NCI-H2029 (cell line): ENCODE measurements around the gene ZNF445.
"Not testable (repeated sequence)": the region's sequence is repeated elsewhere in the genome, so short reads cannot be mapped to it uniquely, and the experiment has no call there.

Experiments used
- DNase-seq: peaks from one replicate; lab custom pipeline; 2025; lab: John Stamatoyannopoulos, UW

ZNF445 gene

DNA sequence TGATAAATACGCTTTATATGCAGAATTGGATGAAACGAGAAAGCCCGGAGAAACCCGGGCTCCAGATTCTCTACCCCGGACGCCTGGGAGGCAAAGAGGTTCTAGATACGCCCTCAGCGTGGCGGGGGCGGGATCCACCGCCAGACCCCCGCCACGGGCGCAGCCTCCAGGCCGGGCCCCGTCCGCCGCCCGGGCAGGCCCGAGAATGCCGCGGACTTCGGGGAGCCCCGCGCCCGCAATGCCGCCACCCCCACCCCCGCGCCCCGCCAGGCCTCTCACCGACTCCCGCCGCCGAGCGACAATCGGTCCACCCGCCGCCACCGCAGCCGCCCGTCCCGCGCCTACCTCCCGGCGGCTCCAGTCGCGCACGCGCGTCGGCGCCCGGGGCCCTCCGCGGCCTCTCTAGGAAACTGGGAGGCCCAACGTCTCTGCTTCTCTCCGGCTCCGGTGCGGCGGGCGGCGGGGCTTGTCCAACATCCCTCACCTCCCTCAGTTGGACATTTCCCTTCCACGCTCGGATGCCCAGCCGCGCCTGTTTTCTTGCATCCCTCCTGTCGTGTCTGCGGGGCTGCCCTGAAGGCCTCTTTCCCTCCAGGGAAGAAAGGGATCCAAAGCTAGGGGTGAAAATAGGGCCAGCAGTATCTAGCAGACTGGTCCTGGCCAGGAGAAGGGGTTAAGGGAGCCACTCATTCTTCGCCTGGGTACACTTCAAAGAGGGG is at the start of gene ZNF445:
ZNF445 (minus strand) TSS at position 359 of the 719 bp plus-strand sequence. CDS start 22,121 bp downstream, outside the sequence.
- DNase-seq, result peak; percentile 79

DNA sequence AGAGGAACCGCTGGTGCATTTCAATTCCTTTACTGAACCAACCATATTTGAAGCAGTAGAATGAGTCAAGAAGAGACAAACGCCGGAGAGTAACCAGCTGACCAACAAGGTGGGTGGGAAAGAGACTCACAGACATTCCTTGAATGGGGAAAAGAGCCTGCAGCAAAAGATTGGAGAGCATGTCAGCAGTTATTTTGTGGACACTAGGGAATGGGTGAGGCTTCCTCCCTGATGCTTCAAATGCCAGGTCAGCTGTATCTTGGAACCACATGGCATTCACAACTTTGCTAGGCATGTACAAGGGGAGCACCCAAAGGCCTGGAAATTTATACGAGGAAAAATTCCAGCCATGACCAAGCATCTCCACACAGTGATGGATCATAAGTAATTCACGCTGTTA is 47.6 kb upstream of the ZNF445 start:
- DNase-seq, result no peak

DNA sequence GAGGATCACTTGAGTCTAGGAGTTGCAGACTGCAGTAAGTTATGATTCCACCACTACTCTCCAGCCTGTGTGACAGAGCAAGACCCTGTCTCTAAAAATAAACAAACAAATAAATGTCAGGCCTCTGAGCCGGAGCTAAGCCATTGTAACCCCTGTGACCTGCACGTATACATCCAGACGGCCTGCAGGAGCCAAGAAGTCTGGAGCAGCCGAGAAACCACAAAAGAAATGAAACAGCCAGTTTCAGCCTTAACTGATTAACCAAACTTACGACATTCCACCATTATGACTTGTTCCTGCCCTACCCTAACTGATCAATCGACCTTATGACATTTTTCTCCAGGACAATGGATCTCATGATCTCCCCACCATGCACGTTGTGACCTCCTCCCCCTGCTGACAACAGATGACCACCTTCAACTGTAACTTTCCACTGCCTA is 45.0 kb upstream of the ZNF445 start:
- no peak for DNase-seq

DNA sequence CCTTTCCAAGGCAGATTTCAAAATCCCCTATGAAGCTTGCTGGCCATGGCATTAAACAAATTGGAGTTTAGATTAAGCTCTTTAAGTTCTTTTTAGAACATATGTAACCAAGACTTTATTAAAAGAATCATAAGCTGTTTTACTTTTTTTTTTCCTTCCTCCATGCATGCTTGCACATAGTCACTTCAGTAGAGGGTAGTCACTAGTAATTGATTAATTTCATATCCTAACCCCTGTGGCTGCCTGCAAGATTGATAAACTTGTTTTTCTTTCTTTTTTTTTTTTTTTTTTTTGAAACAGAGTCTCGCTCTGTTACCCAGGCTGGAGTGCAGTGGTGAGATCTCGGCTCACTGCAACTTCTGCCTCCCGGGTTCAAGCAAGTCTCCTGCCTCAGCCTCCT is 44.3 kb upstream of the ZNF445 start:
- no peak for DNase-seq

DNA sequence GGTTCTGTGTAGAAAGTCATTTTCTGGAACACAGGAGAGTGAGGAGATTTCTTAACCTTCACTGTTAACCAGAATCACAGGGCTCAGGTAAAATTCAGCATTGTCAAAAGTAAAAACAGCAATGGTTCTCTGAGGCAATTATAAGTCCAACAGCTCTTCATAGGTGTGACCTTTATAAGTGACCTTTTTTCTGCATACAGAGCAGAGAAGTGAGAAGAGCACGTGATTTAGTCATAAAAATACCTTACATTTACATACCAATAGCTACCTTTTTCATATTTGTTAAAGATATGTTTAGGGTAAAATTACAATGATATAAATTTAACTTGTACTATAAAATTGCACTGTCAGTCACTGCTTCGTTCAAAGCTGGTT is 41.3 kb upstream of the ZNF445 start:
- DNase-seq, result no peak

DNA sequence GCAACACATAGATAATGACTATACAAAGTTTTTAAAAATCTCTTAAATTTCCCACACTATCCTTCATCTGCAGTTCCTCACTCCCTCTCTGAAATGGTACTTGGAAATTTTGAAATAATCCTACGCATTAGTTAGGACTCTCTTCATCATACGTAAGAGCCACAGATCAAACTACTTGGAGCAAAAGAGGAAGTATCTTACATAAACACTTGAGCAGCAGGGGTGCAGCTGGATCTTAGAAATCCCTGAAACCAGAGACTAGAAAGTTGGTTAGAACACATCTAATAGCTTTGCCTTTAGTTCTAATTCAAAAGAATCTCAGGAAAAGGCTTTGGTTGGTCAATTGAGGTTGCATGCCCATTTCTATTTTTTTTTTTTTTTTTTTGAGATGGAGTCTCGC is 38.8 kb upstream of the ZNF445 start:
- DNase-seq, result no peak

DNA sequence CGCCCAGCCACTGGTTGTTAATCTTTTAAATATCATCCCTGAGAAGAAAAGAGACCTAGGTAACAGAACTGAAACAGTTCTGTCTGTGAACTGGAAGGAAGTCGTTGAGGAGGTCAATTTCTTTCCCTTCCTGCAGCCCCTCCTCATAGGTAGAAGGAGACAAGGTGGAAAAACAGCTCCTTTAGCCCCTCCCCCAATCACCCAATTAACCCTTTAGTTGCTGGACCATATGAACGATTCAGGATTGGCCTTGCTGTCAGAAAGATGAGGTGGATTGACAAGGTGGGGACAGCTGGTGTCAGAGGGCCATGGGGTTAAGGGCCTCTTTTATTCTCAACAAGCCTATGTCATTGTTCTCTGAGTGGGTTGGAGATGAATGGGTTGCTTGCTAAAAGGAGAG is 36.0 kb upstream of the ZNF445 start:
- DNase-seq, result no peak

DNA sequence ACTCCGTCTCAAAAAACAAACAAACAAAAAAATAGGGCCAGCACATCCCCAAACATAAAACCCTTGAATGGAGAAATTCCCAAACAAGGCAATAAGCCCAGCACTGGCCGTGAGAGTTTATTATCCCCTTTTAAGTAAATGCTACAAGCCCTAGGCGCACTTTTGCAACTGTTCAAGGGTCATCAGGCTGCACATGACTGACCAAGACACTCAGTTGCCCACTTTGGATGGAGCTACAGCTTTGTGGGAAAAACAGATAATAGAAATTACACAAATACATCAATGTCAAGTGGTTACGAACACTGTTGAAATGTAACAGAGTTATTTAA is 33.7 kb upstream of the ZNF445 start:
- DNase-seq, result peak; percentile 43

DNA sequence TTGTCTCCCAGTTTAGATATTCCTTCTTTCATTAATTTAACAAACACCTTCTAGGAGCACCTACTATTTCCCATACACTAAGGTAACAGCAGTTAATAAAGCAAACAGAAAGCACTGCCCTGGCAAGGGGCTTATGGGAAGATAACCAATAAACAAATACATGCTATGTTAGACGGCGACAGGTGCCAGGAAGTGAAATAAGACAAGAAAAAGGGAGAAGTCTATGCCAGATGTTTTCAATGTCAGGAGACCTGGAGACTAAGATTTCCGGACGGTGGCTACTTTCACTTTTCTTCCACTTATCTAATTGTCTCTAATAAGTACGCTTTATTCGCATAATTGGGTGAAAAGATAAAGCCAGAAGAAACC is 32.5 kb upstream of the ZNF445 start:
- DNase-seq, result peak; percentile 42

DNA sequence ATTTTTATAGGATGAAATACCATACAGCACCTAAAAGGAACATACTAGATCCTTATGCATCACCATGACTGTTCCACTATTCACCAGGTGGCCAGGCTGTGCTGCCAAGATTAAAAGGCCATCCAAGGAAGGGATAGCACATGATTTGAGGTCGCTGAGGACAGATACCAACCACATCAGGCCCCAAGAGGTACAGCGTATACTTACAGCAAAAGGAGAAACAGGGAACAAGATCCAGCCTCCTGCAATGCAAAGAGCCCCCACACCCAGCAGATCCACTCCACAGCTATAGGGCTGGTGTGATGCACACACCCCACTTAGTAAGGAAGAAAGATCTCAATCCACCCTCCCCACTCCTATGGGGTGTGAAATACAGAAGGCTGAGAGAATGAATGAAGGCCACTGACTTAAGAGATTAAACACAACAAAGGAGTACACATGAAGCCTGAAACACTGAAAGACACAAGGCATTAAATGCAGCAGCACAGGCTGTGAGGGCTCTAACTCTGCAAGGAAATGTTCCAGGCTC is 32.0 kb upstream of the ZNF445 start:
- DNase-seq, result no peak

DNA sequence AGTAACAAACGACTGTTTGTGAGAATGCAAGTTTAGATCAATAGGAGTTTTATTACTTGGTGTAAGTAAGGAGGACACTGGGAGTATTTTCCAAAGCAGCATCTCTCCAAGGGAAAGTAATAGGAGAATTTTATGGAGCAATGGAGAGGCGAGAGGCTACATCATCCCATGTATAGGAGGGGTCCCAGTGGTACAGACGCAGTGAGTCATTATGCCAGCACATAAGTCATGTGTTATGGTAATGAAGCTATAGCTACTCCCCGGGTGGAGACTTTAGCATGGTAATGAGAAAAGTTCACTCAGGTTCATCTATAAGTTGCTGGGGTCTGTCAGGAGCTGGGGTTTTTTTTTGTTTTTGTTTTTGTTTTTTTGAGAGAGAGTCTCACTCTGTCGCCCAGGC is 29.5 kb upstream of the ZNF445 start:
- no peak for DNase-seq

DNA sequence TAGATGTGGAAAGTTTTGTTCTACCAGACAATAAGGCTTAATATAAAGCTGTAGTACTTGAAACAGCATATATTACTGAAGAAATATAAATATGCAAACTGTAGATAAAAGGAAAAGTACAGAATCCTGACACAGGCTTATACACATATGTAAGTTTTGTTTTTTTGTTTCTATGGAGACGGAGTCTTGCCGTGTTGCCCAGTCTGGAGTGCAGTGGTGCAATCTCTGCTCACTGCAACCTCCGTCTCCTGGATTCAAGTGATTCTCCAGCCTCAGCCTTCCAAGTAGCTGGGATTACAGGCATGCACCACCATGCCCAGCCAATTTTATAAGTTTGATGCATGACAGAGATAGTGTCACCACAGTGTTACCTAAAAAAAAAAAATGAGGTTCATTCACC is 29.1 kb upstream of the ZNF445 start:
- DNase-seq, result no peak

DNA sequence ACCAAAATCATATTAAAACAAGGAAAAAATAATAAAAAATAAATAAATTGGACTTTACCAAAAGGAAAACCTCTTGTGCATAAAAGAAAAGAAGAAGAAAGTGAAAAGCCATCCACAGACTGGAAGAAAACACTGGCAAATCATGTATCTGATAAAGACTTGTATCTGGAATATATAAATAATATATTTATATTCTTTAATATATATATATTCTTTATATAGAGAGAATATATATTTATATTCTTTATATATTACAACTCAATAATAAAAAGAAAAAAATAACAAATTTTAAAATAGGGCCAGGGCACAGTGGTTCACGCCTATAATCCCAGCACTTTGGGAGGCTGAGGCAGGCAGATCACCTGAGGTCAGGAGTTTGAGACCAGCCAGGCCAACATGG is 27.1 kb upstream of the ZNF445 start:
- DNase-seq, result no peak

DNA sequence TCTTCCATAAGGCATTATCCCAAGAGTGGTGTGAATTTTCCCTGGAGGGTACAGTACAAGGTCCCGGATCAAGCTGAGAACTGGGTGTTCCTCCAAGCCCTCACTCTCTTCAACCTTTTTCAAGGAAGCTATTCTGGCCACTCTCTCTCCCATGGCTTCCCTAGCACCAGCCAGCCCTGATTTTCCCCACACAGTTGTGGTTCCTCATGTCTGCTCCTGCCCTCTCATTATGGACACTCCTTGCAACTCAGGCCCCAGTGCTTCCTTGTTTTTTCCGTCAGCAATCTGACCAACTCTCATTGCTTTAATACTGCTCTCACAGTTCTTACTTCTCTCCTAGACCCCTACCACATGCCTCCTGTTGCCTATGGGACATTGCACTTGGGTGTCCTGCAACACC is 25.7 kb upstream of the ZNF445 start:
- not testable (repeated sequence) for DNase-seq

DNA sequence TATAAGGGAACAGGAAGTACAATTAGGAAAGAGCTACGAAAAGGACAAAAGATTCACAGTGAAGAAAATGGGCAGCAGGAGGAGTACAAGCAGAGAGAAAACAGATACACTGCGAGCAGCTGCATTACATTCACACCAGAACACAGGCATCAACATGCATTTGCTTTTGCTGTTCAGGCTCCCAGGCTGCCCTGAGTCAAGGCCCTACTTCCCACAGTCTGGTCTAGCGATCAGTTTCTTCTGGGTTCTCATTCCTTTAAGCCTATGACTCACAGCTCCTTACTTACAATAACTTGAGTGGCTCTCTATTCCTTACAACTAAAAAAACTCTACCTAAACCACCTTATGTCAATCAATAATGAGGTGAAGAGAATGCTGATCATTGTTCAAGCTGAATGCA is 24.5 kb upstream of the ZNF445 start:
- no peak for DNase-seq

DNA sequence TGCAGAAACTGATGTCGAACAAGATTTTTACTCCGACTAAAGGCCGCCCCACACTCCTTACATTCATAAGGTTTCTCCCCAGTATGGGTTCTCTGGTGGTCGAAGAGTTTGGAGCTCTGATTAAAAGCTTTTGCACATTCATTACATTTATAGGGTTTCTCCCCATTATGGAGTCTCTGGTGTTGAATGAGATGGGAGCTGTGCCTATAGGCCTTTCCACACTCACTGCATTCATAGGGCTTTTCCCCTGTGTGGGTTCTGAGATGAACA is 22.4 kb upstream of the ZNF445 start:
- not testable (repeated sequence) for DNase-seq

DNA sequence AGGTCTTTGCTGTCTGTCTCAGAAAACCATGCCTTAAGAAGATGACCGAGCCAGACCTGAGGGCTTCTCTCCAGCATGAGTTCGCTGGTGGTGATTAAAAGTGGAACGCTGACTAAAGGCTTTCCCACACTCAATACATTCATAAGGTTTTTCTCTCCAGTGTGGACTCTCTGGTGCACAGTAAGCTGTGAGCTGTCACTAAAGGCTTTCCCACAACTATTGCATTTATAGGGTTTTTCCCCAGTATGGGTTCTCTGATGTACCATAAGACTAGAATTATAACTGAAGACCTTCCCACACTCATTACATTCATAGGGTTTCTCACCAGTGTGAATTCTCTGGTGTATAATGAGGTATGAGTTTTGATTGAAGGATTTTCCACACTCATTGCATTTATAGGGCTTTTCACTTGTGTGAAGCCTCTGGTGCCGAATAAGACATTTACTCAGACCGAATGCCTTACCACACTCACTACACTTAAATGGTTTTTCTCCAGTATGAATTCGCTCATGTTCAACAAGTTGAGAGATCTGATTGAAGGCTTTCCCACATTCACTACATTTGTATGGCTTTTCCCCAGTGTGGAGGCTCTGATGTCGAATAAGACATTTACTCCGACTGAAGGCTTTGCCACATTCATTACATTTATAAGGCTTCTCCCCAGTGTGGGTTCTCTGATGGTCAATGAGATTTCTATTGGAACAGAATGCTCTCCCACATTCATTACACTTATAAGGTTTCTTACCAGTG is 21.9 kb upstream of the ZNF445 start:
- DNase-seq, result no peak

DNA sequence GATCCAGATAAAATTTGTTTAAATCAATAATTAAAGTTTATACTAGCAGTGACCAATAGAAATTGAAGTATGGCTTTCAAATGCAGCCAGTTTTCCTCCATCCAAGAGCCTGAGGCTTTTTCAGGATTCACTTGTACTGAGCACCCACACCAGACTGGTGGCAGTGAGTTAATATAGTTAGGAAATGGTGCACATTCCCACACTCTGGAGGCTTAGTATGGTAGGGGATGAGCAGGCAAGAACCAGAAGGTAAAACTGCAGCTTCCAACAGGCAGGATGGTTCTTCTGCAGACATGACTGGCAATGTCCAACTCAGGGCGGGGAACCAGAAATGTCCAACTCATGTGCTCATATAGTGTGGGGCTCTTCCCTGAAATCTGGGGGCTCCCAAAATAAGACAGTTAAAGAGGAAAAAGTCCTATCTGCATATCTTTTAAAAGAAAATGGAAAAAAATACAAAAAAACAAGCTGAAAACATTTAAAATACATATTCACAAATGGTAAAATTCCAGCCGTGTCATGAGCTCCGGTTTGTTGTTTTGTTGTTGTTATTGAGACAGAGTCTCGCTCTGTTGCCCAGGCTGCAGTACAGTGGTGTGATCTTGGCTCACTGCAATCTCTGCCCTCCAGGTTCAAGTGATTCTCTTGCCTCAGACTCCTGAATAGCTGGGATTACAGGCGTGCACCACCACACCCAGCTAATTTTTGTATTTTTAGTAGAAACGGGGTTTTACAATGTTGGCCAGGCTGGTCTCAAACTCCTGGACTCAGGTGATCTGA is 18.4 kb upstream of the ZNF445 start:
- DNase-seq, result no peak

DNA sequence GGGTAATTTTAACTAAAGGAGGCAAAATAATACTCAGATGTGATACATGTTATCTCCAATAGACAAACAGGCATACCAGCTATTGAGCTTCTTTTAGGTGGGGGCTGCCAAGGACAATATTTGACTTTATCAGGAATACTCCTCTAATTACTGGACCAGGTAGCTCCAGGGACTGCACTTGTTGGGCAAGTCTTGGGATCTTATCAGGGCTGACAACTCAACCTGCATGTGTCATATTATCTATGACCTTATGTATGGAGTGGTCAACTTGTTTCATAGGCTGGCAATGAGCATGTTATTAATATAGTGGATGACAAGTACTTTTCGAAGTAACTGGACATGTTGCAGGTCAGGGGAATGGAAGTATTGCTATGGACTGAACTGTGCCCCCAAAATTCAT is 15.0 kb upstream of the ZNF445 start:
- DNase-seq, result no peak

DNA sequence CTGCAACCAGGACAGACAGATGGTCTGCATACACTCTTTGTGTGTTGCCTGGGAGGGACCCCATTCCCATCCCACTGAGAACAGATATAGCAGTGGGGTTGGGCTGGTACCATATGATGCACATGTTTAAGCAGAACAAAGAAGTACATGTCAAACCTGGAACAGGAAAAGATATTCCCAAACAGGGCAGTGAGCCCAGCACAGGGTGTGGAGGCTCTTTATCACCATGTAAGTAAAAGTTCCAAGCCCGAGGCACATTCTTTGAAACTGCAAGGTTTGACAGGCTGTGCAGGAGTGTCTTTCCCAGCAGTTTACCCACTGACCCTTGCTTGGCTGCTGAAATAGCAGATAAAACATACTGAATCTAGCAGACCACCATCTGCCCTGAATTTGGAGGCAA is 5.3 kb upstream of the ZNF445 start:
- no peak for DNase-seq

DNA sequence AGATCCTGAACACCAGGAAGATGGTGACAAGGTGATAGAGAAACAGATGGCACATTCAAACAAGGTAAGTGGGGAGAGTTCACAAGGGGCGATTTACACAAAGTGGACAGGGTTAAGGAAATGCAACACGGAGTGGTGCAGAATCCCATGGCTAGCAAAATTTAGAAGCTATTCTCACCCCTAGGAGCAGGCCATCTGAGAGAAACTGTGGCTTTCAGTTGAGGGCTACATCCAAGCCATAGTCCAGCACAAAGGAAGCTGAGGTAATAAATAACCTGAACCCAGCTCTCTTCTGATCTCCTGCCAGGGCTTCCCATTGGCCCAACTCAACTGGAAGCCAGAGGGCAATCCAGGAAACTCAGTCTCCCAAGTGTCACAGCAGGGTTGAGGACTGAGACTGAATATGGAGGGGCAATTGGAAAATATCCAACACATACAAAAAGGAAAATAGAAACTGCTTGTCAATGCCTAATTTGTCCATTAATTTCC is 1.2 kb upstream of the ZNF445 start:
- DNase-seq, result no peak

DNA sequence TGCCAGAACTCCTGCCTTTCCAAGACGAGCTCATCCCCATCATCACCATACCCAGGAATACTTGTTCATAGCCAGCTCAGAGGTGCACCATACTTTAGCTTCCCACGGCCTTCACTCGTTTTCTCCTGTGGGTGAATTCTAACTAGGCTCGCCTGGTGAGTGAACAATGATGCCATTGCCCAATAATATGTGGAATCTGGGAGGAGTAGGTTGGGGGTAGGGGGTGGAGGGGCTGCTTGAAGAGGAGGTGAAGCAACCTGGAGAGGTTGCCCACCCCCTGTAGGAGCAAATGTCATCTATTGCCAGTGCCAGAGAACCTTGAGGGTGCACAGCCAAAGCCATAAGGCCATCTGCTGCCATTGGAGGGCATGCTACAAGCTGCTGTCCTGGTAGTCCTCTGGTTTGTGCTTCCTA is 592 bp upstream of the ZNF445 start:
- DNase-seq, result no peak

DNA sequence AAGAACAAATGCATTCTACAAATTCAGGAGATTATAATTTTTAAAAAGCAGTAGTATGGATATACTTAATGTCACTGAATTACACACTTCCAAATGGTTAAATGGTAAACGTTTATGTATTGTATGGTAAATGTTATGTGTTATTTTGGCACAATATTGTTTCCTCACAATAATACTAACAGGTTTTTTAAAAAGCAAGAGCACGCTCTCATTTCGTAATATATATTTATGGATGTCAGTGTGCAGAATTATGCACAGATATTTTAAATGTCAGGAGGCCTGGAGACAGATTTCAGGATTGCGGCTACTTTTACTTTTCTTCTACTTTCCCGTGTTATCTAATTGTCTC is 533 bp downstream of the ZNF445 start:
- DNase-seq, result no peak
